Panc1 (cell line): ENCODE results near the gene THSD7B.

Source experiments
- POLR2AphosphoS5 ChIP-seq: IDR thresholded peaks from 2 replicates; pipeline ENCODE4 v1.6.1; 2012; ENCODE audit warnings: mild to moderate bottlenecking, low read depth, low read length, moderate library complexity
- TCF7L2 ChIP-seq: IDR thresholded peaks from 2 replicates; pipeline ENCODE4 v1.6.1; 2011; ENCODE audit warnings: mild to moderate bottlenecking, low read depth, low read length, inconsistent platforms
- TF ChIP-seq, protein P1 (sequence below): fragments of 450-650 bp; IDR thresholded peaks from 2 replicates; pipeline ENCODE4 v1.5.1; 2017; ENCODE audit warnings: mild to moderate bottlenecking
- TF ChIP-seq, protein P2 (sequence below), 2 experiments: IDR thresholded peaks; 2 replicates each; pipeline ENCODE4 v1.6.1; 2011 to 2012; ENCODE audit warnings: low read depth in 2 of 2, control low read depth in 1 of 2, low read length in 1 of 2, mild to moderate bottlenecking in 1 of 2, moderate library complexity in 1 of 2; ENCODE audit not compliant: insufficient read depth in 1 of 2

DNA sequence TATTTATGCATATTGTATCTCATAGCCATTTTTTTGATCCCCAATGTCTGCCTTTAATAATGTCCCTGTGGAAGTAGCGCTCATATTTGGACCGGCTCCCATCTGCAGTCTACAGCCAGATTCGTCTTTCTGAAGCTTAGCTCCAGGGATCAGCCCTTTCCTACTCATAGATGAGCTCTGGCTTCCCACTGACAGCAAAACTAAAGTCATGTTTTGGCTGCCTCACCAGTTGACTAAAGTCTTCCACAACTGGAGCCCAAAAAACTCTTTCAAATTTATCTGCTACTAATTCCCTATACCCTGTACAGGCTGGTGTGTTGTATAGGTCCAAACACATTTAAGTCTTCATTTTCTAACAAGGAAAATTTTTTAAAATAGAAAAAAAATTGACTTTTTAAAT is 904.8 kb downstream of the THSD7B start:
- TF ChIP-seq, protein P1, sequence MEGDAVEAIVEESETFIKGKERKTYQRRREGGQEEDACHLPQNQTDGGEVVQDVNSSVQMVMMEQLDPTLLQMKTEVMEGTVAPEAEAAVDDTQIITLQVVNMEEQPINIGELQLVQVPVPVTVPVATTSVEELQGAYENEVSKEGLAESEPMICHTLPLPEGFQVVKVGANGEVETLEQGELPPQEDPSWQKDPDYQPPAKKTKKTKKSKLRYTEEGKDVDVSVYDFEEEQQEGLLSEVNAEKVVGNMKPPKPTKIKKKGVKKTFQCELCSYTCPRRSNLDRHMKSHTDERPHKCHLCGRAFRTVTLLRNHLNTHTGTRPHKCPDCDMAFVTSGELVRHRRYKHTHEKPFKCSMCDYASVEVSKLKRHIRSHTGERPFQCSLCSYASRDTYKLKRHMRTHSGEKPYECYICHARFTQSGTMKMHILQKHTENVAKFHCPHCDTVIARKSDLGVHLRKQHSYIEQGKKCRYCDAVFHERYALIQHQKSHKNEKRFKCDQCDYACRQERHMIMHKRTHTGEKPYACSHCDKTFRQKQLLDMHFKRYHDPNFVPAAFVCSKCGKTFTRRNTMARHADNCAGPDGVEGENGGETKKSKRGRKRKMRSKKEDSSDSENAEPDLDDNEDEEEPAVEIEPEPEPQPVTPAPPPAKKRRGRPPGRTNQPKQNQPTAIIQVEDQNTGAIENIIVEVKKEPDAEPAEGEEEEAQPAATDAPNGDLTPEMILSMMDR, result no peak
- TF ChIP-seq POLR2AphosphoS5, result no peak
- TF ChIP-seq, protein P2, sequence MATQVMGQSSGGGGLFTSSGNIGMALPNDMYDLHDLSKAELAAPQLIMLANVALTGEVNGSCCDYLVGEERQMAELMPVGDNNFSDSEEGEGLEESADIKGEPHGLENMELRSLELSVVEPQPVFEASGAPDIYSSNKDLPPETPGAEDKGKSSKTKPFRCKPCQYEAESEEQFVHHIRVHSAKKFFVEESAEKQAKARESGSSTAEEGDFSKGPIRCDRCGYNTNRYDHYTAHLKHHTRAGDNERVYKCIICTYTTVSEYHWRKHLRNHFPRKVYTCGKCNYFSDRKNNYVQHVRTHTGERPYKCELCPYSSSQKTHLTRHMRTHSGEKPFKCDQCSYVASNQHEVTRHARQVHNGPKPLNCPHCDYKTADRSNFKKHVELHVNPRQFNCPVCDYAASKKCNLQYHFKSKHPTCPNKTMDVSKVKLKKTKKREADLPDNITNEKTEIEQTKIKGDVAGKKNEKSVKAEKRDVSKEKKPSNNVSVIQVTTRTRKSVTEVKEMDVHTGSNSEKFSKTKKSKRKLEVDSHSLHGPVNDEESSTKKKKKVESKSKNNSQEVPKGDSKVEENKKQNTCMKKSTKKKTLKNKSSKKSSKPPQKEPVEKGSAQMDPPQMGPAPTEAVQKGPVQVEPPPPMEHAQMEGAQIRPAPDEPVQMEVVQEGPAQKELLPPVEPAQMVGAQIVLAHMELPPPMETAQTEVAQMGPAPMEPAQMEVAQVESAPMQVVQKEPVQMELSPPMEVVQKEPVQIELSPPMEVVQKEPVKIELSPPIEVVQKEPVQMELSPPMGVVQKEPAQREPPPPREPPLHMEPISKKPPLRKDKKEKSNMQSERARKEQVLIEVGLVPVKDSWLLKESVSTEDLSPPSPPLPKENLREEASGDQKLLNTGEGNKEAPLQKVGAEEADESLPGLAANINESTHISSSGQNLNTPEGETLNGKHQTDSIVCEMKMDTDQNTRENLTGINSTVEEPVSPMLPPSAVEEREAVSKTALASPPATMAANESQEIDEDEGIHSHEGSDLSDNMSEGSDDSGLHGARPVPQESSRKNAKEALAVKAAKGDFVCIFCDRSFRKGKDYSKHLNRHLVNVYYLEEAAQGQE (IDR thresholded peaks at IDR 0.05; ENCODE audit: insufficient read depth in 1 of 2, low read depth in 2 of 2, low read length in 1 of 2), result no peak
- no peak for TF ChIP-seq TCF7L2
